ENCODE data around the gene SLC2A14.
"Not testable (repeated sequence)": the region's sequence is repeated elsewhere in the genome, so short reads cannot be mapped to it uniquely, and the experiment has no call there.

The SLC2A14 gene

GRCh38 chr12:7806863-7807487, 65.7 kb downstream of the SLC2A14 start:
- DNase-seq (ENCODE audit: low read depth in 1 of 2, low spot score in 1 of 2): peak; percentile 63 to 76
- TF ChIP-seq SPI1 (IDR thresholded peaks at IDR 0.05; ENCODE audit: borderline replicate concordance, low read depth): no peak
- TF ChIP-seq, protein P1, sequence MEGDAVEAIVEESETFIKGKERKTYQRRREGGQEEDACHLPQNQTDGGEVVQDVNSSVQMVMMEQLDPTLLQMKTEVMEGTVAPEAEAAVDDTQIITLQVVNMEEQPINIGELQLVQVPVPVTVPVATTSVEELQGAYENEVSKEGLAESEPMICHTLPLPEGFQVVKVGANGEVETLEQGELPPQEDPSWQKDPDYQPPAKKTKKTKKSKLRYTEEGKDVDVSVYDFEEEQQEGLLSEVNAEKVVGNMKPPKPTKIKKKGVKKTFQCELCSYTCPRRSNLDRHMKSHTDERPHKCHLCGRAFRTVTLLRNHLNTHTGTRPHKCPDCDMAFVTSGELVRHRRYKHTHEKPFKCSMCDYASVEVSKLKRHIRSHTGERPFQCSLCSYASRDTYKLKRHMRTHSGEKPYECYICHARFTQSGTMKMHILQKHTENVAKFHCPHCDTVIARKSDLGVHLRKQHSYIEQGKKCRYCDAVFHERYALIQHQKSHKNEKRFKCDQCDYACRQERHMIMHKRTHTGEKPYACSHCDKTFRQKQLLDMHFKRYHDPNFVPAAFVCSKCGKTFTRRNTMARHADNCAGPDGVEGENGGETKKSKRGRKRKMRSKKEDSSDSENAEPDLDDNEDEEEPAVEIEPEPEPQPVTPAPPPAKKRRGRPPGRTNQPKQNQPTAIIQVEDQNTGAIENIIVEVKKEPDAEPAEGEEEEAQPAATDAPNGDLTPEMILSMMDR (IDR thresholded peaks at IDR 0.05; ENCODE audit: insufficient read depth, low read length): peak; percentile 95
- H3K27ac ChIP-seq (replicated peaks): no peak overlapping the region
- no peaks in the 10 kb centered on the region for H3K27me3 ChIP-seq (ENCODE audit: insufficient read depth, poor library complexity, severe bottlenecking)
- H3K4me3 ChIP-seq (replicated peaks; ENCODE audit: insufficient read depth, low read length): no peak overlapping the region

DNA sequence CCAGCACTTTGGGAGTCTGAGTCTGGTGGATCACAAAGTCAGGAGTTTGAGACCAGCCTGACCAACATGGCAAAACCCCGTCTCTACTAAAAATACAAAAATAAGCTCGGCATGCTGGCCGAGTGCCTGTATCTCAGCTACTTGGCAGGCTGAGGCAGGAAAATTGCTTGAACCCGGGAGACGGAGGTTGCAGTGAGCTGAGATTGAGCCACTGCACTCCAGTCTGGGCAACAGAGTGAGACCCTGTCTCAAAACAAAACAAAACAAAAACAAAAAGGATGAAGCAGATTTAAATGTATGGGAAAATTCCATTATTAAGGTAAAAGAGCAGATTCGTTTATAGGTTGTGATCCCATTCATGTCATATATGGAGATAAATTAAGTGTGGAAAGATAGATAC, 66.4 kb downstream of the SLC2A14 start:
- H3K27me3 ChIP-seq (ENCODE audit: insufficient read depth, poor library complexity, severe bottlenecking); H3K4me3 ChIP-seq (replicated peaks; ENCODE audit: insufficient read depth, low read length); H3K27ac ChIP-seq (replicated peaks); DNase-seq (ENCODE audit: low read depth in 1 of 2, low spot score in 1 of 2): not testable (repeated sequence)

GRCh38 chr12:7801460-7801859, 71.3 kb downstream of the SLC2A14 start:
- Histone ChIP-seq H3K27me3 (ENCODE audit: insufficient read depth, poor library complexity, severe bottlenecking) (no peaks in the 10 kb centered on the region), H3K4me3 (replicated peaks; ENCODE audit: insufficient read depth, low read length) (no peak overlapping the region), H3K27ac (replicated peaks) (no peak overlapping the region)
- TF ChIP-seq, protein P1 (IDR thresholded peaks at IDR 0.05; ENCODE audit: insufficient read depth, low read length): no peak
- no peak for TF ChIP-seq REST (IDR thresholded peaks at IDR 0.05; ENCODE audit: insufficient replicate concordance, low read depth)
- no peak for TF ChIP-seq GABPA (IDR thresholded peaks at IDR 0.05; ENCODE audit: low read depth)
- TF ChIP-seq POLR2AphosphoS5 (IDR thresholded peaks at IDR 0.05; ENCODE audit: low read depth): no peak
- no peak for TF ChIP-seq SPI1 (IDR thresholded peaks at IDR 0.05; ENCODE audit: borderline replicate concordance, low read depth)
- DNase-seq (ENCODE audit: low read depth in 1 of 2, low spot score in 1 of 2): no peak

DNA sequence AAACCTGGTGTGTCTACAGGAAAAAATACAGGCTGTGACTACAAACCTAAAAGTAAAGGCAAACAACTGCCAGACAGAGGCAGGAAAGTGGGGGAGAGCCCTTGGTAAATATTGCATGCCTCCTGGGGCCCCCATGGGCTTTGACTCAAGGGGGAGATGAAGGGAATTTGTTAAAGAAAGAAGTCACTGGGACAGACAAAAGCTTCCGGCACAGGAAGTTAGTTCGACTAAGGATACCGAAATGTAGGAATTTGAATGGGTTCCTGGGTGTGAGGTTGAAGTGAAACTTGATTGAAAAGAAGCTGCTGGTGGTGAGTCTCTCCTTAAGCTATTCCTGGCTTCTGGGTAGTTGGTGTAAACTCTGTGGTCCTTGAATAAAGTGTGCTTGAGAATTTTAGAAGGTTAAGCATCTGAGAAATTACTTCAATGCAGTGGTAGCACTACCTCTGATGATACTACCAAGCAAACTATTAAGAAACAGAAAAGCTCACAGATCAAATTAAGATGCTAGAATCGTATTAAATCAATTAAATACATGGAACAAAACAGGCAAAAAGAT, 73.9 kb downstream of the SLC2A14 start:
- not testable (repeated sequence) for H3K27ac ChIP-seq (replicated peaks); DNase-seq (ENCODE audit: low read depth in 1 of 2, low spot score in 1 of 2); H3K4me3 ChIP-seq (replicated peaks; ENCODE audit: insufficient read depth, low read length); H3K27me3 ChIP-seq (ENCODE audit: insufficient read depth, poor library complexity, severe bottlenecking)

GRCh38 chr12:7797698-7798398, 74.9 kb downstream of the SLC2A14 start:
- no peaks in the 10 kb centered on the region for H3K27me3 ChIP-seq (ENCODE audit: insufficient read depth, poor library complexity, severe bottlenecking)
- no peak for DNase-seq (ENCODE audit: low read depth in 1 of 2, low spot score in 1 of 2)
- TF ChIP-seq, protein P1 (IDR thresholded peaks at IDR 0.05; ENCODE audit: insufficient read depth, low read length): no peak
- TF ChIP-seq REST (IDR thresholded peaks at IDR 0.05; ENCODE audit: insufficient replicate concordance, low read depth): no peak
- no peak for TF ChIP-seq GABPA (IDR thresholded peaks at IDR 0.05; ENCODE audit: low read depth)
- no peak for TF ChIP-seq SPI1 (IDR thresholded peaks at IDR 0.05; ENCODE audit: borderline replicate concordance, low read depth)
- no peak for TF ChIP-seq POLR2AphosphoS5 (IDR thresholded peaks at IDR 0.05; ENCODE audit: low read depth)
- no peak overlapping the region for H3K4me3 ChIP-seq (replicated peaks; ENCODE audit: insufficient read depth, low read length)
- H3K27ac ChIP-seq (replicated peaks): no peak overlapping the region

DNA sequence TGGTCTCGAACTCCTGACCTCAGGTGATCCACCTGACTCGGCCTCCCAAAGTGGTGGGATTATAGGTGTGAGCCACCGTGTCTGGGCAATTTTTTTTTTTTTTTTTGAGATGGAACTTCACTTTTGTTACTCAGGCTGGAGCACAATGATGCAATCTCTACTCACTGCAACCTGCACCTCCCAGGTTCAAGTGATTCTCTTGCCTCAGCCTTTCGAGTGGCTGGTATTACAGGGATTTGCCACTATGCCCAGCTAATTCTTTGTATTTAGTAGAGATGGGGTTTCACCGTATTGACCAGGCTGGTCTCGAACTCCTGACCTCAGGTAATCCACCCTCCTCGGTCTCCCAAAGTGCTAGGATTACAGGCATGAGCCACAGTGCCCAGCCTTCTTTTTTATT, 75.4 kb downstream of the SLC2A14 start:
- not testable (repeated sequence) for H3K27ac ChIP-seq (replicated peaks)

More for the DNA sequence above, 75.4 kb downstream of the SLC2A14 start:
- DNase-seq (ENCODE audit: low read depth in 1 of 2, low spot score in 1 of 2): peak in 1 of 2 experiments; percentile 32
- H3K27me3 ChIP-seq (ENCODE audit: insufficient read depth, poor library complexity, severe bottlenecking); H3K4me3 ChIP-seq (replicated peaks; ENCODE audit: insufficient read depth, low read length): not testable (repeated sequence)
